DOHH2 (cell line): ENCODE measurements around the gene ADIPOR2.

Experiments
- H3F3A ChIP-seq: fragments of 200-600 bp; sonication (generic), shearing (Covaris generic); 2 replicates; pipeline ENCODE4 v1.6.0; 2016; ENCODE audit warnings: antibody characterized with exemption, mild to moderate bottlenecking; ENCODE audit not compliant: control insufficient read depth, insufficient read depth
- H3K27ac ChIP-seq: fragments of 200-600 bp; sonication (generic); 2 replicates; pipeline ENCODE4 v1.5.1; 2014; ENCODE audit warnings: low read depth, mild to moderate bottlenecking, low read length, moderate library complexity
- H3K27me3 ChIP-seq: fragments of 200-600 bp; sonication (generic); 2 replicates; pipeline ENCODE4 v1.6.1; 2014; ENCODE audit warnings: mild to moderate bottlenecking, low read length, mixed read lengths; ENCODE audit not compliant: control insufficient read depth
- H3K36me3 ChIP-seq: fragments of 200-600 bp; sonication (generic); 2 replicates; pipeline ENCODE4 v1.6.1; 2014; ENCODE audit warnings: mild to moderate bottlenecking, low read length, moderate library complexity, mixed read lengths; ENCODE audit not compliant: control insufficient read depth
- H3K4me1 ChIP-seq: fragments of 200-600 bp; sonication (generic); 2 replicates; pipeline ENCODE4 v1.6.1; 2014; ENCODE audit warnings: mild to moderate bottlenecking, low read length, mixed read lengths; ENCODE audit not compliant: control insufficient read depth
- H3K4me2 ChIP-seq: fragments of 200-600 bp; sonication (generic); 2 replicates; pipeline ENCODE4 v1.6.0; 2014; ENCODE audit warnings: mild to moderate bottlenecking, low read length, moderate library complexity
- H3K4me3 ChIP-seq: fragments of 200-600 bp; sonication (generic); 2 replicates; pipeline ENCODE4 v1.5.1; 2014; ENCODE audit warnings: mild to moderate bottlenecking, low read length, mixed read lengths
- H3K79me2 ChIP-seq: fragments of 200-600 bp; sonication (generic); 2 replicates; pipeline ENCODE4 v1.6.1; 2014; ENCODE audit warnings: mild to moderate bottlenecking, low read length, mixed read lengths; ENCODE audit not compliant: control insufficient read depth
- H3K9me2 ChIP-seq: fragments of 200-600 bp; sonication (generic); replicated peaks from 2 replicates; pipeline ENCODE4 v1.6.1; 2014; ENCODE audit warnings: mild to moderate bottlenecking, low read length, mixed read lengths; ENCODE audit not compliant: control insufficient read depth
- H3K9me3 ChIP-seq: fragments of 200-600 bp; sonication (generic); 2 replicates; pipeline ENCODE4 v1.6.1; 2014; ENCODE audit warnings: antibody characterized with exemption, low read length, mixed read lengths; ENCODE audit not compliant: control insufficient read depth, insufficient read depth
- H4K20me1 ChIP-seq: fragments of 200-600 bp; sonication (generic); 2 replicates; pipeline ENCODE4 v1.6.0; 2014; ENCODE audit warnings: low read depth, mild to moderate bottlenecking, antibody characterized with exemption, low read length, moderate library complexity; ENCODE audit not compliant: control insufficient read depth, insufficient read depth
- CTCF ChIP-seq: fragments of 200-600 bp; sonication (generic); IDR thresholded peaks from one replicate; pipeline ENCODE4 v1.5.1; 2014; ENCODE audit warnings: antibody characterized with exemption, mild to moderate bottlenecking, low read depth, low read length; ENCODE audit not compliant: poor library complexity, severe bottlenecking
- EZH2phosphoT487 ChIP-seq: fragments of 200-600 bp; sonication (generic); IDR thresholded peaks from 2 replicates; pipeline ENCODE4 v1.6.1; 2017; ENCODE audit warnings: borderline replicate concordance, mild to moderate bottlenecking, antibody characterized with exemption, low read length, moderate library complexity, mixed read lengths

Gene ADIPOR2

GRCh38 chr12:1807087-1807860 lies 116.4 kb downstream of the ADIPOR2 start:
- Histone ChIP-seq H3K36me3 (no peaks in the 10 kb centered on the region), H3K9me3 (no peaks in the 10 kb centered on the region), H4K20me1 (no peaks in the 10 kb centered on the region), H3K4me3 (no peak overlapping the region), H3K4me2 (no peak overlapping the region), H3K27ac (no peak overlapping the region), H3K9me2 (no peaks in the 10 kb centered on the region), H3K4me1 (peaks cover 16% of the 10 kb centered on the region), H3F3A (no peaks in the 10 kb centered on the region), H3K27me3 (peaks cover 4% of the 10 kb centered on the region), H3K79me2 (no peaks in the 10 kb centered on the region)
- TF ChIP-seq CTCF, result no peak
- no peak for TF ChIP-seq EZH2phosphoT487

DNA sequence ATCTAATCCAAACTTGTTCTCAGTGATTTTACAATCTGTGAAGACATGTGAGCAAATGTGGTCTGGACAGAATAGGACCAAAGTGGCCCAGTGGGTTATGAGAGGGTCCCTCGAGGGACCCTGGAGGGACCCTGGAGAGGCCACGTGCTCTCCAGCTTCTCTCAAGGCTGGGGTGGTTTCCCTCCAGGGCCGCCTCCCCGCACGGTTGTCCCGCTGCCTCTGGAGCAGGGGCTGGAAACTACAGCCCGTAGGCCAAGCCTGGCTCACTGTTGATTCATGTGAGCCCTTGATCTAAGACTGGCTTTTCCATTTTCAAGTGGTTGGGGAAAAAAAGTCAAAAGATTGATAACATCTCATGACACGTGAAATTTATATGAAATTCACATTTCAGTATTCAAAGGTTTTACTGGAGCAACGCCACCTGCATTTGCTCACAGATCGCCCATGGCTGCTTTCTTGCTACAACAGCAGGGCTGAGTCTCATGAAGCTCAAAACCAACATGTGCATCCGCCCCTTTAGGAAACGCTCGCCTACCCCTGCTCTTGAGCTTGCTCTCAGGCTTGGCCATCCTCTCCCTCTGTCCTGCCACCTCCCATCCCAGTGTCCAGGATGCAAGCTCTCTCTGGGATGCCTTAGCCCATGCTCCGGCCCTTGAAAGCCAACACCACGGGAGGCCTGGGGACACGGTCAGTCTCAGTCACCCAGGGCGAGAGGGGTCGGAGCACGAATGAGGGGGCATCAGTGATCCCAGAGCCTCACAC lies 117.3 kb downstream of the ADIPOR2 start:
- TF ChIP-seq CTCF (no peak), EZH2phosphoT487 (no peak)
- Histone ChIP-seq H3K79me2 (no peaks in the 10 kb centered on the region), H3K36me3 (no peaks in the 10 kb centered on the region), H3F3A (no peaks in the 10 kb centered on the region), H3K4me1 (peaks cover 26% of the 10 kb centered on the region), H3K4me2 (no peak overlapping the region), H3K9me3 (no peaks in the 10 kb centered on the region), H3K27me3 (peaks cover 9% of the 10 kb centered on the region), H3K9me2 (no peaks in the 10 kb centered on the region), H4K20me1 (no peaks in the 10 kb centered on the region), H3K4me3 (no peak overlapping the region), H3K27ac (no peak overlapping the region)

- Histone ChIP-seq H3K27ac (no peak overlapping the region), H3K4me1 (peaks cover 26% of the 10 kb centered on the region), H3F3A (no peaks in the 10 kb centered on the region), H4K20me1 (no peaks in the 10 kb centered on the region), H3K9me2 (no peaks in the 10 kb centered on the region), H3K79me2 (no peaks in the 10 kb centered on the region), H3K9me3 (no peaks in the 10 kb centered on the region), H3K4me2 (no peak overlapping the region), H3K27me3 (peaks cover 13% of the 10 kb centered on the region), H3K4me3 (no peak overlapping the region), H3K36me3 (no peaks in the 10 kb centered on the region)
- TF ChIP-seq EZH2phosphoT487, result no peak
- no peak for TF ChIP-seq CTCF
These were observed 118.1 kb downstream of the ADIPOR2 start for GRCh38 chr12:1808798-1809480.
